ENCODE results near the gene PVR.

- TF ChIP-seq CTCF (conservative IDR thresholded peaks at IDR 0.05; ENCODE audit: low read length) (no peak), EZH2phosphoT487 (IDR thresholded peaks at IDR 0.05; ENCODE audit: borderline replicate concordance, low read depth, low read length) (no peak)
Observed at GRCh38 chr19:44607917-44608316, 35.8 kb upstream of the PVR start.
